AG08395 (cell line): ENCODE data around the gene MS4A2.
"Not testable (repeated sequence)": the region's sequence is repeated elsewhere in the genome, so short reads cannot be mapped to it uniquely, and the experiment has no call there.

Source experiments
- DNase-seq: peaks from one replicate; pipeline ENCODE4 v3.0.0; 2012; ENCODE audit warnings: mixed read lengths, low spot score

The MS4A2 gene

GRCh38 chr11:60088364-60088763, at the start of gene MS4A2:
Gene MS4A2 (plus strand): TSS chr11:60088664. CDS start chr11:60088766, 102 bp downstream.
- no peak for DNase-seq

- no peak for DNase-seq
Observed at GRCh38 chr11:60040109-60040508, 48.4 kb upstream of the MS4A2 start, which contains the start of gene OOSP2. Gene OOSP2 (plus strand): TSS chr11:60040409. CDS start chr11:60040460, 51 bp downstream.

GRCh38 chr11:60050422-60050821, 38.0 kb upstream of the MS4A2 start:
- not testable (repeated sequence) for DNase-seq

- not testable (repeated sequence) for DNase-seq
Observed at GRCh38 chr11:60050839-60051238, 37.6 kb upstream of the MS4A2 start.

GRCh38 chr11:60056349-60056969, 32.0 kb upstream of the MS4A2 start, which contains the start of gene MS4A3:
Gene MS4A3 (plus strand): TSS chr11:60056665. CDS start chr11:60061161, 4,496 bp downstream.
- no peak for DNase-seq

- DNase-seq = no peak
Observed at GRCh38 chr11:60059052-60059451, 29.4 kb upstream of the MS4A2 start.

- DNase-seq = no peak
Observed at GRCh38 chr11:60059521-60060240, 28.8 kb upstream of the MS4A2 start.

GRCh38 chr11:60064111-60064510, 24.4 kb upstream of the MS4A2 start:
- no peak for DNase-seq

- DNase-seq = no peak
Observed at GRCh38 chr11:60065801-60066200, 22.7 kb upstream of the MS4A2 start.

- no peak for DNase-seq
Observed at GRCh38 chr11:60069450-60069849, 19.0 kb upstream of the MS4A2 start.

- not testable (repeated sequence) for DNase-seq
Observed at GRCh38 chr11:60071644-60072043, 16.8 kb upstream of the MS4A2 start.

- DNase-seq = no peak
Observed at GRCh38 chr11:60077216-60077817, 11.1 kb upstream of the MS4A2 start.

- DNase-seq = no peak
Observed at GRCh38 chr11:60077981-60078380, 10.5 kb upstream of the MS4A2 start.

GRCh38 chr11:60078745-60079144, 9.7 kb upstream of the MS4A2 start:
- DNase-seq = no peak

GRCh38 chr11:60080535-60080934, 7.9 kb upstream of the MS4A2 start:
- no peak for DNase-seq

GRCh38 chr11:60084631-60085273, 3.7 kb upstream of the MS4A2 start:
- DNase-seq = no peak

GRCh38 chr11:60085909-60086308, 2.6 kb upstream of the MS4A2 start:
- no peak for DNase-seq

- no peak for DNase-seq
Observed at GRCh38 chr11:60087239-60087638, 1.2 kb upstream of the MS4A2 start.

- no peak for DNase-seq
Observed at GRCh38 chr11:60095477-60096120, 7.1 kb downstream of the MS4A2 start.

- no peak for DNase-seq
Observed at GRCh38 chr11:60097189-60097588, 8.7 kb downstream of the MS4A2 start.

- DNase-seq = no peak
Observed at GRCh38 chr11:60098508-60098907, 10.0 kb downstream of the MS4A2 start.

- DNase-seq = no peak
Observed at GRCh38 chr11:60100516-60100915, 12.1 kb downstream of the MS4A2 start.
